Dermis microvascular lymphatic vessel endothelial cell (primary cell): ENCODE measurements around the gene ARVCF. TPM values are rescaled to one million over a fixed set of nuclear protein-coding genes. Genes with fewer than 3 reads are reported as not detected.

Source experiments
- DNase-seq, 2 donors: peaks; one replicate each; pipeline versions ENCODE4 v3.0.0 to v3.0.0-alpha.2; 2010; ENCODE audit warnings: low read depth in 2 of 2
- total RNA-seq: library from RNA; depleted of rRNA; stranded (reverse); fragments of >200 nt; gene quantifications from 2 replicates; pipeline ENCODE4 v1.2.1, GENCODE V29; 2014

ARVCF gene
- total RNA-seq, 1 donor from 2014 or later = 60.0 TPM

DNA sequence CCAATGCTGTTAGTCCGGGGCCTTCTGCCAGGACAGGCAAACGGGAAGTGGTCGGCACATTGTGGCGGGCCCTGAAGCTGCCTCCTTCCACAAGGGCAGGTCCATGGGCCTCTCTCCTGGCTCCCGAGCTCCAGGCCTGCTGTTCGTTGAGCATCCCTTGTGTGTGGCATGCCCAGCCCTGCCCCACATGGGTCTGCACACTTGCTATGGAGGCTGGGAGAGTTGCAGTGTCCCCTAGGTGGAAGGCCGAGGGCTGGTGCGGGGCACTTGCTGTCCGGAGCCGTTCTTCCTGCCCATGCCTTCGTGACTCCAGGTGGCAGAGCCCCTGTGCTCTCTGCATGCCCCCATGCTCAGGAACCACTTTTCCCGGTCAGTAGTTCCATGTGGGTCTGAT, 37.4 kb upstream of the ARVCF start:
- no peak for DNase-seq

DNA sequence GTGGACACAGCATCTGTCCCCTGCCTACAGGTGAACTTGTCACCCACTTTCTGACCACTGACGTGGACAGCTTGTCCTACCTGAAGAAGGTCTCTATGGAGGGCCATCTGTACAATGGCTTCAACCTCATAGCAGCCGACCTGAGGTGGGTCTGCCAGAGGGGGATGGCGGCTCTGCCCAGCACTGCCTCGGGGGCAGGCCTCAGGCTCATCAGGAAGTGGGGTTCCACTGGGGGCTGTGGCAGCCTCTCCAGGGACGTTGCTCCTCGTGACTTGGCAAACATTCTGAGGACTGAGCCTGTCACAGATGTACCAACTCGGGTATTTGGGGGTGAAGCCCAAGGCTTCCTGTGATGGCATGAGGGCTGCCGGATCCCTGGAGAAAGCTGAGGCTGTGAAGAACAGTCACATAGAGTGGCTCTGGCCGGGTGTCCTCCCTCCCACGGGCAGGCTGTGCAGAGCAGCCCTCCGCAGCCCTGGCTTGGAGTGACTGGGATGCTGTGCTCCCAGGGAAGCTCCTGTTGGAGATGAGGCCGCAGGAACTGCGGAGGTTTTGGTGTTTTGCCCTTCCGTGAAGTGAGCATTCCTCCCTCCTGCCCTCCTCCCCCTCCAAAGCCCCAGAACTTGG, 36.9 kb upstream of the ARVCF start:
- DNase-seq = no peak

DNA sequence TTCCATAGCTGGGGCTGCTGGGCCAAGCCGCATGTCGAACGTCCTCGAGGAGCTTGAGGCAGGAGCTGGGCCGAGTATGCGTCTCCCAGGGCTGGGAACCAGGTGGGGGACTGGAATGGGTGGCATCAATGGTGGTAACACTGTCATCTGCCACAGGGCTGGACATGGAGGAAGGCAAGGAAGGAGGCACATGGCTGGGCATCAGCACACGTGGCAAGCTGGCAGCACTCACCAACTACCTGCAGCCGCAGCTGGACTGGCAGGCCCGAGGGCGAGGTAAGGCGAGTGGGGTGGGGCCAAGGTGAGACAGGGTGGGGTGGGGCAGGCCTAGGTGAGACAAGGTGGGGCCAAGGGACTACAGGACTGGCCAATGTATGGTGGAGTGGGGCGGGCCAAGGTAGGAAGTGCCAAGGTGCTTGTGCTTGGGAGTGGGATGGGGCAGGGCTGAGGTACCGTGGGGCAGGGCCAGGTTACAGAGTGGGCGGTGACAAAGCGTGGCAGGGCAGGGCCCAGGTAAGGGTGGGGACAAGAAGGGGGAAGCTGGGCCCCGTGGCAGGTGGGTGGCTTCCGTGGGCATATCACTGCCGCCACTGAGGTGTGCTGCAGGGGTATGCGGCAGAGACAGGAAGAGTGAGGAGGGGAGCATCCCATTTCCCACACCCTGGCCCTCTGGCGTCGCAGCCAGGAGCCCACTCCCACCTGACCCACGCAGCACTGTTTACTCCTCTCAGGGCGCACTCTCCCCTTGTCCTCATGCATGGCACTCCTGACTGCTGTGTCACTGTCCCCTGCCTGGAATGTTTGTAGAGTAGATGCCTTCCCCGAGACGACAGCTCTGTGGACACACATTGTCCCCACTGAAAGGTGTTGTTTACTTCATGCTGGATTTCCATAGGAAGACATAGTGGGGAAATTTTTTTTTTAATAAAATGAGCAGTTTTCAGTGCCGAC, 36.0 kb upstream of the ARVCF start:
- DNase-seq = no peak

DNA sequence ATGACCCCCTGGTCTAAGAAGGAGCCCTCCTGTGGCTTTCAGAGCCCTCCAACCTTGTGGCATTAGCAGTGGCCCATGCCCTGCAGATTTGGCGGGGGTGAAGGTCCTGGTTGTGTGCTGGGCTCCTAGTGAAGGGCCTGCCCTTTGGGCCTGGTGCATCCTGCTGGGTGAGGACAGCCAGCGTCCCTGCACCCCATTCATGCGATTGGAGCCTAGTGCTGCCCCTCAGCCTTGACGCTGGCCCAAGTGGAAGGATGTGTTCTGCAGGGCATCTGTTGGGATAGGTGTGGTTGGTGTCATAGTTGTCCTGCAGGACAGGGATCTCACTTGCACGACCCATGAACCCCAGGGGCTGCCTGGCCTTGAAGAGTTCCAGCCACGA, 35.3 kb upstream of the ARVCF start:
- no peak for DNase-seq

DNA sequence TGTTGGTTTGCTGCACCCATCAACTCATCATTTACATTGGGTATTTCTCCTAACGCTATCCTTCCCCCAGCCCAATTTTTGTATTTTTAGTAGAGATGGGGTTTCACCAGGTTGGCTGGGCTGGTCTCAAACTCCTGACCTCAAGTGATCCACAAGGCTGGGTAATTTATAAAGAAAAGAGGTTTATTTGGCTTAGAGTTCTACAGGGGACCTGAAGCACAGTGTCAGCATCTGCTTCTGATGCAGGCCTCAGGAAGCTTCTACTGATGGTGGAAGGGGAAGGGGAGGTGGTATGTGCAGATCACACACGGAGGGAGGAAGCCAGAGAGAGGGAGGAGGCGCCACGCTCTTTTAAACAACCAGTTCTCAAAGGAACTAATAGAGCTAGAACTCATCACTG, 30.1 kb upstream of the ARVCF start:
- DNase-seq = no peak

DNA sequence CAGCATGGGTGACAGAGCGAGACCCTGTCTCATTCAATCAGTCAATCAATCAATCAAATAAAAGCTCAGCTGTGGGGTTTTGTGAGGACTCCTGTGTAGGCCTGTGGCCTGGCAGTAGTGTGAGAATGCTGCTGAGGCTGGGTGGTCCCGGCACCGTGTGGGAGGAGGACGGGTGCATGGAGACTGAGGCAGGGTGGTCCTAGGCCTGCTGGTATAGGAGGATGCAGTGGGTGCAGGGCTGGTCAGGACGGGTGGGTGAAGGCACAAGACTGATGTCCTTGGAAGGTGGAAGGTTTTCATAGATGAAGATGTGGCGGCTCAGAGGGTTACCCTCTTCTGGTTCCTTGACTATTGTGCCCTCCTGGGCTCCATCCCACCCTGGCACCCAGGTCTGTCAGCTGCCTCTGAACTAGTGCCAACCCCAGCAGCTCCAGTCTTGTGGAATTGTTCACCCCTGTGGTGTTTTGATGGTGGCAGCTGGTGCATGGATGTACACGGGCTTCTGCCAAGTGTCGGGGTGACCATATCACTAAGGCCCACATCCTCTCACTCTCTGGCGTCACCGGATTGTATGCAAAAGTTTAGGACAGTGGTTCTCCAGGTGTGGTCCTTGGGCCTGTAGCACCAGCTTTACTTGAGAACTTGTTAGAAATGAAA, 28.0 kb upstream of the ARVCF start:
- DNase-seq = no peak

DNA sequence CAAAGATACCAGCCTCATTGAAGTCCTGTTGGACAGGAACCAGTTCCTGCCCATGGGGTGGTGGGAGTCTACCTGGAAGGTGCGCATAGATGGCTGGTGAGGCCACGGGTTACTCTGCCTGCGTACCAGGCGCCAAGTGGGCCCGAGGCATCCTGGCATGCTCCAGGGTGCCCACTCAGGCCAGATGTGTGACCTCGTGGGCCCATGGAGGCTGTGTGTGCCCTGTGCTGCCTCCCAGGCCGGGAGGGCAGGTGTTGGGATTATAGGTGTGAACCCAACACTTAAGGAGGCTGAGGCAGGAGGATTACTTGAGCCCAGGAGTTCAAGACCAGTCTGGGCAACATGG, 27.3 kb upstream of the ARVCF start:
- no peak for DNase-seq

DNA sequence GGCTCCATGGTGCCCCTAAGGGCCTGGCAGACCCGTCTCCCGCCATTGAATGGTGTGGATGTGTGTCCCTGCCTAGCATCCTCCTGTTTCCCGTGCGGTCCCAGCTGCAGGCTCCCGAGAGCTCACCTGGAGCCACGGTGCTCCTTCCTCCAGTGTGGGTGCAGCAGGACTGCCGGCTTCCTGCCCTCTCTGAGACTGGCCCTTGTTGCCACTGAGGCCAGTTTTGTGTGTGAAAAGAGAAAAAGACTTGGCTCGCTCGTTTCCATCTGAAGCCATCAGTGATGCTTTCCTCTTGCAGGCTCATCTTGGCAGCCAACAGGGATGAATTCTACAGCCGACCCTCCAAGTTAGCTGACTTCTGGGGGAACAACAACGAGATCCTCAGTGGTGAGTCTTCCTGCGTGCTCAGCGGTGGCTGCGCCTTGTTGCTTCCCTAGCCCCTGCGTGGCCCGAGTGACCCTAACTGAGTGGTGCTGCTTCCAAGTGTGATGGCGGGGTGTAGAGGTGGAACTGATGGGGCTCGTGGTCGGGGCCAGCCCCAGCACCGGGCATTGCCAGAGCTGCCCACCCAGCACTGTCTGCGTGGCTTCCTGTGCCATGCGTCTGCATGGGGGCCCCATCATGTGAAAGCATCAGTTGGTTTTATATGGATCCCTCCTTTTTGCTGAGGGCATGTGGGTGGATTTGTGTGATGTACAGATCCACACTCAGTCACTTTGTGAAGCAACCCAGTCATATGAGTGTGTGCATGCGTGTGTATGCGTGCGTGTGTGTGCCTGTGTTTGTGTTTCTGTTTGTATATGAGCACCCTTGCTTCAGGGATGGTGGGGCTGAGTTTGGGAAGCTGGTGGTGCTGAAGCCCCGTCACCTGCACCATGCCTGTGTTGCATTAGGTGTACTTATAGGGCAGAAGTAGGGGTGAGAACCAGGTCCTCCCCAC, 26.7 kb upstream of the ARVCF start:
- no peak for DNase-seq

DNA sequence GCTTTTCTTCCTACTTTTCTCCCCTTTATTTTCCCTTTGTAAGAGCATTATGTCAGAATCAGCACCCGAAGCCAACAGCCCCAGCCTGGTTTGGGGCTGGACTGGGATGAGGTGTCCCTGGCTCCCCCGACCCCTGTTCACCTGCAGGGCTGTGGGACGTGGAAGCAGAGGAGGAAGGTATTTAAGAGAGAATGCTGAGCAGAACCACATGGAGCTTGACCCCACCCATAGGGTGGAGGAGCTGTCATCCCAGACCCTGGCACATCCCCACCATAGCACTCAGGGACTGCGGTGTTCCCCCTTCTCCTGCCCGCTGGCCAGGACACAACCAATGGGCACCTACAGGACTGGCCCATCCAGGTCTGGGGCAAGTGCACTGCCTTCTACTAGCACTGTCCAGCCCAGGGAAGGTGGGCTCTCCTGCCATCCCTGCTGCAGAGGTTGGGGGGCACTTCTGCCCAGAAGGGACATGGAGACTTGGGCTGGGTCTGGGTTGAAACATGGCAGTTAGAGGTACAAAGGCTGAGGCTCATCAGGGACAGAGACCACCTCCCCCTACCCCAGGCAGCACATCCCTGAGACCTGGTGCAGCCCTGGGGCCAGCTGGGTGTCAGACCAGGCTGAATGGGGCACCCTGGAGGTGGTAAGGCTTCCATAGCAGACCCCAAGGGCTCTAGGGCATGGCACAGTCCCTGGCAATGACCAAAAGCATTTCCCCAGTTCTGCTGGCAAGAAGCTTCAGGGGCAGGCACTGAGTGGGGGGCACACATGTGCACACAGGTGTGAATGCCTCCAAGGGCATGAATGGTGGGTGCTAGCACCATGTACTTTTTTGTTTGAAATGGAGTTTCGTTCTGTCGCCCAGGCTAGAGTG, 23.9 kb upstream of the ARVCF start:
- no peak for DNase-seq

DNA sequence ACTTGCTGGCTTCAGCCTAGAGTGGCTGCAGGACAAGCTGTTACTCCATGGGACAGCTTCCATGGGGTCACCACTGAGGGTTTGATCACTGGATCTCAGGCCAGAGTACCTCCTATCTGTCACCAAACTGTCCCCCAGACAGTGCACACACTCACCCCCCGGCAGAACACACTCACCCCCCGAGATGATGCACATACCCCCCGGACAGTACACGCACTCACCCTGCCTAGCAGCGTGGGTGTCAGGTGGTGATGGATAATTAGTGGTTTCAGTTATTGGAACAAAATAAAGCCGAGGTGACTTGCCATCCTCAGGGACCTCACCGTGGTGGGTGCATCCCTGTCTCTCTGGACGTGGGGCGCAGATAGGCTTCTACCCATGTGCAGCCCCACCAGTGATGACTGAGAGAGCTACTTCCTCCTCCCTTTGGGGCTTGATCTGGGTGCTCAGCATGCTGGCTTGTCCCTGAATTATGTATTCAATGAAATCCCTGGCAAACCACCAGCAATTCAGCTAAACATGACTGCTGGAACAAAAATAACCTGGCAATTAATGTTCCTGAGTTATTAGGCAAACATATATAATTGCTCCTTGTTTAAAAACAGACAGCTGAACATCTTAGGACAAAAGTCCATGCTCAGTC, 23.2 kb upstream of the ARVCF start:
- no peak for DNase-seq

DNA sequence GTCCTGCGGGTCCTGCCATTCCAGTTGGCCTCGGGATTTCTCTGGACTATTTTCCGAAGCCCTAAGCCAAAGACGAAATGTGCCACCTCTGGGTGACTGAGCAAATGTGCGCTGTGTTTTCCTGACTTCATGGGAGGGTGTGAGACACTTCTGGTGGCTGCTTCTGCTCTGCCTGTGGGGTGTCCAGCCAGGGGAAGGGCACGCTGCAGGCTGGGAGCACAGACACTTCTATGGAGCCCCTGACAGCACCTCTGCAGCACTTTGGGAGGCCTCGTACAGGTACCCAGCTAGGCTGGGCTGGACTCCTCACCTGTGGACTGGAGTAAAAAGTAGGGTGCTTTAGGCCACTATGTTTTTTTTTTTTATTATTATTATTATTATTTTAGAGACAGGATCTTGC, 22.0 kb upstream of the ARVCF start:
- no peak for DNase-seq

DNA sequence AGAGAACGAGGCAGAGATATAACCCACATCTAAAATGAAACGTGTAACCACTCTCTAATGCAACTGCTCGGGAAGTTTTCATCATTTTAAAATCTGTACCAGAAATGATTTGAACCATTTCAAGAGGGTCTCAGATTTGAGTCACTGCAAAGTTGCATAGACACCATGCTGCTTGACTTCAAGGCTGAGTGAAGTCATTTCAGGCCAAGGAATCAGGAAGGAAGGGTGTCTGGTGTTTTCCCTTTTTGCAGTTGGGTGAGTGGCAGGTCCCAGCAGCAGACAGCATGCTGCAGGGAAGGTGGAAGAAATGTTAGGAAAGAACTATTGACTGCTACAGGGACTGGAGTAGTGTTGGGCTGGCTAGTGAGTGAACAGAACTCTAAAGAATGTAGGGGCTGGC, 20.8 kb upstream of the ARVCF start:
- DNase-seq = no peak

DNA sequence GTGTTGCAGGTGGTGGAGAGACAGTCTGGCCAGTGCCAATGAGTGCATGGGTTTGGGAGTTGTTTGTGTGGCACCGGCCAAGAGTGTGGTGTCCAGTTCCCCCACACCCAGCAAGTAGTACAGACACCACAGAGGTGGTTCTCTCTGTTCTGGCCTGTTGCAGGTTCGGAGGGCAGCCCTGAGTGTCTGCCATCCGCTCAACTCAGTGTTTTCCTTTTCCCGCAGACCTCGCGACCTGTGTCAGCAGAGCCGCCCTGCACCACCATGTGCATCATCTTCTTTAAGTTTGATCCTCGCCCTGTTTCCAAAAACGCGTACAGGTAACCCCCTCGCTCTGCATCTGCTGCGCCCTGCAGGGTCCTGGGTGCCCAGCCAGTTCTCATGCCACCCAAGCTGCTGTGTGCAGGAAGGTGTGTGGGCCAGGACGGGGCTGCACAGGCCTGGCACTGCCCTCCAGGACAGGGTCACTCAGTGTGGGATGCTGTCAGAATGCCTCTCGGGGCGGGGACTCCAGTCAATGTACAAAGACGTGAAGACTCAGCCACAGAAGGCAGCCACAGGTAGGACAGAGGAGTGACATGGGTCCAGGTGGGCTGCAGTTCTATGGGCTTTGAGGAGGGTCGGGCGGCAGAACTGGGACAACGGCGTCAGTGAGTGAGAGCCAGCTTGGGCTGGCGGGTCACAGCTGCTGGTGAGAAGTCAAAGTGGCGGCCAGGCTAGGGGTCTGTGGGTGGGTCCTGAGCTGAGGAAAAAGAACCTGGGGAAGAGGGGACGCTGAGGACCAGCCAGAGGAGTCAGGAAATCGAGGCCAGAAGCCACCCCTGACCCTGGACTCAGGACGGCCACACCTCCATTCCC, 20.1 kb upstream of the ARVCF start:
- no peak for DNase-seq

DNA sequence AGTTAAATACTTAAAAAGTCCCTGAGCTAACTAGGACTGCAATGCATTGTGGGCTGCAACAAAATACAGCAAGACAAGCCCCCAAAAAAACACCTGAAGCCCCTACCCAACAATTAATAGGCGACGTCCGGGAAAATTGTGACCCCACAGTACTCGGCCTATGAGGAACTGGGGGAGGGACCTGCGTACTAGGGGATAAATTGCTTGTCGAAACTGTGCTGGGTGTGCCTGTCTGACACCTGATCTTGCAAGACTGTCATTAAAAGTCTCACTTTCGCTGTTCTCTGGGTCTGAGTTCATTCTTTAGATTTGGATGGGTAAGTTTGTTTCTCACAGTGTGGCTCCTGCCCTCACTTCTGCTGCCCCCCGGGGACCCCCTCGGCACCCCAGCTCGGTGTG, 19.5 kb upstream of the ARVCF start:
- DNase-seq = no peak

DNA sequence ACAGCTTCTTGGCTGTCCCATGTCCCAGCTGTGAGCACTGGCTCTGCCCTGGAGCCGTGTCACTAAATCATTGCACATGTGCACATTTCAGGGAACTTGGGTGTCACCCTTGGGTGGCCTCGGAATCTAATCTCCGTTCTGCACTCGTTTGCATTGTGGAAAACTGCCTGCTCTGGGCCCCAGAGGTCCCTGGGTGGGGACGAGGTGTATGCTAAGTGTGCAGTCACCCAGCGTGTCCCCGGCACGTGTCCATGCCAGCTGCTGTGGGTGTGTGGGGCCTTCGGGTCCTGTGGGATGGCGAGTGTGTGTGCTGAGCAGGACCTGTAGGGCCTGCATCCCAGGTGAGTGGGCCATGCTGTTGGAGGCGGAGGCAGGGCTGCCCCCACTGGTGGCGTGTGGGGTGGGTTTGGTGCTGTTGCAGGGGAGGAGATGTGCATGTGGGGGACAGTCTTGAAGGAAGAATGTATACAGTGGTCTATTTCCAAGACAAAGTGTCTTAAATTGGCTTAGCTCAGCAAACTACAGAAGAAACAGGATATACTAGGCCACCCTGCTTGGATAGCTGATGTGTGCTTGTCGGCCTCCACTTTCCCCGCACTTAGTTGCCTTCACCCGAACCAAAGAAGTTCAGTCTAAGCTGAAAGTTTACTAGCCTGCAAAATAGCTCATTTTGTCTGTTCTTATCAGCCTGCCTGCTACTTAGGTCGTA, 18.9 kb upstream of the ARVCF start:
- no peak for DNase-seq

DNA sequence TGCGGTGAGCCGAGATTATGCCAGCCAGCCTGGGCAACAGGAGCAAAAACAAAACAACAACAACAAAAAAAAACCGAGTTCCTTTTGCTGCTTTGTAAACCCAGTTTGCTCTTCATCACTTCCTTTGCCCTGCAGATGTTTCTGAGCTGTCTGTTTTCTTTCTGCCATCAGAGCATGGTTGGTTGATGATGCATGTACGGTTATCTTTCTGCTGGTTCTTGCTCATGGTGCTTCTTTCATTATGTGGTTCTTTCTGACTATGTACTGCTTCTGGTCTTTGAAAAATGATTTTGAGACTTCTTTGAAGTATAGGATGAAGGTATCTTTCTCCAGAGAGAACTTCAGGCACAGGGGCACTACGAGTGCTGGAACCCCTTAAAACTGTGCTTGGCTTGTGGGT, 17.5 kb upstream of the ARVCF start:
- DNase-seq = no peak

DNA sequence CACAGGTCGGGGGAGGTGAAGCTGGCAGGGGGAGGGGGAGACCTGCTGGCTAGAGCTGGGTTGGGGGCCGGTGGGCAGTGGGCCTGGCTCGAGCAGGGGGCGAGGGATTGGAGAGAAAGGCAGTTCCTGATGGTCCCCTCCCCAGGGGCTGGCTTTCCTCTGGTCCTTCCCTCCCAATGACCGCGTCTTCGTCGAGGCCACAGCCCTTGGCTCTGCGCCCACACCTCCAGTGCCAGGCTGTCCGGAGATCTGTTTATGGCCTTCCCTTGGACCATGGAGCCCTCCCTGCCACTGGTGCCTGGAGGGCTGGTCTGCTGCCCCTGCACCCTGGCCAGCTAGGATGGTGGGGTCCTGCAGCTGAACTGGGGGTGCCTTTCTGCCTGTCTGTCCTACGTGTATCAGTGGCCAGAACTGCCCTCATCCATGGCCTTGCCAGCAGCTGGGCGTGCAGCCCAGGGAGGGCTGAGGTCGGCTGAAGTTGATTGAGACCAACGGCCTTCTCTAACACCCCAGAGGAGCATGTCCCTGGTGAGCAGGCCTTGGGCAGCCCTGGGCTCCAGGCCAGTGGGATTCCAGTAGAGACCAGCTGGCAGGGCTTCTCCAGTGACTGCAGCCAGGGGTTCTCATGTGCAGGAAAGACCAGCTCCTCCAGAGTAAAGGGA, 16.6 kb upstream of the ARVCF start:
- no peak for DNase-seq

DNA sequence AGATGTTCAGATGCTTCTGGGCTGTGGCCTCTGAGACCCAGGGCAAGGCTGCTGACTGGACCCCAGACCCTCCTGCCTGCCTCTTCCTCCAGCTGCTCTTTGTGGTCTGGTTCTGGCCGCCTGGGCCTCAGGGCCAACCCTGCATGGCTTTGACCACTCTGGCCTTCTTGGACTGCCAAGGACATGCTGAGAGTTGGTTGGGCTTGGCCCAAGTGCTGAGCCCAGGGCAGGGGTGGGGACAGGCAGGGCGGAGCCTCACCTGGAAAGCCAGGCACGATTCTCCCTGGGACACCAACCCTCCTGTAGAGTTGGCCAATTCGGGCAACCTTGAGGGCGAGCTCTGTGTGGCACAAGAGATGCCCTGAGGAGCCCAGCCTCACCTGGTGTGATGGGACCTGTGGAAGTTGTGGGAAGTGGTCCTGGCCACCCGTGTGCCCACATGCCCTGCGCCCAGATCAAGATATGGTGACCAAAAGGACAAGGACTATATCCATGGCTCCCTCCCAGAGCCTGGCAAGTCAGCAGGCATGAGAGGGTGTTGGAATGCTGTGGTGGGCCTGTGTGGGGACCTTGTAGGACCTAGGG, 15.9 kb upstream of the ARVCF start:
- DNase-seq = no peak
